Endothelial cell of umbilical vein (primary cell): Measurements from ENCODE around the gene INPP4B. TPM values are rescaled to one million over a fixed set of nuclear protein-coding genes. Genes with fewer than 3 reads are reported as not detected.

Experiments used
- BruUV-seq: library from RNA; stranded (reverse); fragments of 400-500 nt; replicated peaks from 2 replicates; lab custom pipeline; 2021; lab: Mats Ljungman, UMichigan
- CTCF ChIA-PET: fragments of 300-600, 350-600 bp; sonication (Branson Sonifier 250); formaldehyde crosslinking; loops from one replicate; lab custom pipeline; 2021; ENCODE audit warnings: antibody characterized with exemption, inconsistent platforms; lab: Charles Lee
- POLR2A ChIA-PET: fragments of 300-600, 350-600 bp; sonication (Branson Sonifier 250); formaldehyde crosslinking; loops from one replicate; lab custom pipeline; 2021; ENCODE audit warnings: antibody characterized with exemption, inconsistent platforms; lab: Charles Lee
- DNase-seq: peaks from one replicate; pipeline ENCODE4 v3.0.0-alpha.2; 2011; ENCODE audit warnings: low read depth, low spot score
- FAIRE-seq: peaks from 2 replicates; lab custom pipeline; 2011; peaks lifted over from hg19 to GRCh38; lab: Jason Lieb, UNC
- H2AFZ ChIP-seq: 2 replicates; pipeline ENCODE4 v1.6.0; 2012; ENCODE audit warnings: low read depth, low read length, control low read depth, inconsistent platforms
- H3K27ac ChIP-seq: 2 replicates; pipeline ENCODE4 v1.5.1; 2011; ENCODE audit warnings: low read depth, mild to moderate bottlenecking, control low read depth, low read length, moderate library complexity; ENCODE audit not compliant: insufficient read depth
- H3K27me3 ChIP-seq, 2 experiments: 2 replicates each; pipeline versions ENCODE4 v1.6.0 to v1.6.1; 2011; ENCODE audit warnings: low read length in 2 of 2, mixed read lengths in 1 of 2; ENCODE audit not compliant: control insufficient read depth in 2 of 2, insufficient read depth in 2 of 2
- H3K36me3 ChIP-seq, 2 experiments: 2 replicates in 1 of 2; 3 replicates in 1 of 2; pipeline ENCODE4 v1.5.1; 2011; ENCODE audit warnings: low read length in 2 of 2, mild to moderate bottlenecking in 1 of 2, moderate library complexity in 1 of 2; ENCODE audit not compliant: control insufficient read depth in 2 of 2, insufficient read depth in 2 of 2; ENCODE audit errors: extremely low read depth in 1 of 2
- H3K4me1 ChIP-seq: 3 replicates; pipeline ENCODE4 v1.5.1; 2011; ENCODE audit warnings: mild to moderate bottlenecking, low read length; ENCODE audit not compliant: control insufficient read depth, insufficient read depth; ENCODE audit errors: extremely low read depth
- H3K4me2 ChIP-seq: 2 replicates; pipeline ENCODE4 v1.6.1; 2011; ENCODE audit warnings: low read length, control low read depth, mixed read lengths; ENCODE audit not compliant: insufficient read depth
- H3K4me3 ChIP-seq, 3 experiments: fragments of 200-600 bp in 1 of 3; sonication (generic), shearing (Covaris generic) in 1 of 3; replicated peaks in 1 of 3; 2 replicates each; pipeline ENCODE4 v1.5.1; 2011 to 2016; ENCODE audit warnings: control low read depth in 3 of 3, low read length in 3 of 3, mild to moderate bottlenecking in 2 of 3, inconsistent platforms in 1 of 3, low read depth in 1 of 3, moderate library complexity in 1 of 3; ENCODE audit not compliant: insufficient read depth in 1 of 3
- H3K79me2 ChIP-seq: 2 replicates; pipeline ENCODE4 v1.6.0; 2012; ENCODE audit warnings: low read length, inconsistent platforms; ENCODE audit not compliant: control insufficient read depth, insufficient read depth
- H3K9ac ChIP-seq: replicated peaks from 2 replicates; pipeline ENCODE3; 2011; ENCODE audit warnings: low read length, control low read depth; ENCODE audit not compliant: insufficient read depth; ENCODE audit errors: extremely low read depth
- H3K9me1 ChIP-seq: replicated peaks from 3 replicates; pipeline ENCODE4 v1.6.0; 2011; ENCODE audit warnings: mild to moderate bottlenecking, low read length; ENCODE audit not compliant: control insufficient read depth, insufficient read depth; ENCODE audit errors: extremely low read depth
- H3K9me3 ChIP-seq: replicated peaks from 2 replicates; pipeline ENCODE4 v1.5.1; 2012; ENCODE audit warnings: low read length, inconsistent platforms; ENCODE audit not compliant: control insufficient read depth, insufficient read depth
- H4K20me1 ChIP-seq: replicated peaks from 2 replicates; pipeline ENCODE3; 2011; ENCODE audit warnings: mild to moderate bottlenecking, low read length; ENCODE audit not compliant: control insufficient read depth, insufficient read depth; ENCODE audit errors: extremely low read depth
- EZH2 ChIP-seq: IDR thresholded peaks from 2 replicates; pipeline ENCODE4 v1.6.1; 2012; ENCODE audit warnings: borderline replicate concordance, low read depth, mild to moderate bottlenecking, moderate library complexity, low read length, inconsistent platforms; ENCODE audit not compliant: severe bottlenecking
- FOS ChIP-seq: IDR thresholded peaks from 2 replicates; pipeline ENCODE4 v1.6.1; 2011; ENCODE audit warnings: mild to moderate bottlenecking, low read length, moderate library complexity, borderline replicate concordance; ENCODE audit not compliant: insufficient read depth
- GATA2 ChIP-seq: IDR thresholded peaks from 2 replicates; pipeline ENCODE4 v1.7.0; 2011; ENCODE audit warnings: low read depth, mild to moderate bottlenecking, moderate library complexity, mixed read lengths, low read length; ENCODE audit not compliant: insufficient read length, insufficient read depth
- JUN ChIP-seq: IDR thresholded peaks from 2 replicates; pipeline ENCODE4 v1.6.1; 2011; ENCODE audit warnings: borderline replicate concordance, low read depth; ENCODE audit not compliant: insufficient read length, insufficient read depth
- MYC ChIP-seq: IDR thresholded peaks from one replicate; pipeline ENCODE4 v1.6.1; 2011; ENCODE audit warnings: mild to moderate bottlenecking, low read depth, low read length
- POLR2A ChIP-seq: IDR thresholded peaks from 2 replicates; pipeline ENCODE4 v1.6.1; 2012; ENCODE audit warnings: low read depth, mild to moderate bottlenecking, control low read depth, low read length
- POLR2AphosphoS5 ChIP-seq: IDR thresholded peaks from 2 replicates; pipeline ENCODE4 v1.6.1; 2012; ENCODE audit warnings: low read depth, mild to moderate bottlenecking, control low read depth, low read length, moderate library complexity; ENCODE audit not compliant: insufficient read depth
- dilution Hi-C: fragments of 300-500 bp; cut with MboI; formaldehyde crosslinking; loops from one replicate; pipeline ENCODE4 v1.15.0; 2019; ENCODE audit warnings: low sequenced_read_pairs; ENCODE audit not compliant: extremely low pct_ligation_motif_present
- intact Hi-C: fragments of 100-400 bp; cut with micrococcal nuclease; formaldehyde crosslinking; loops from one replicate; pipeline ENCODE4 v1.10.0; 2022
- polyA plus RNA-seq, 4 experiments: library from polyadenylated mRNA; depleted of rRNA in 3 of 4; stranded (reverse) in 3 of 4; unstranded in 1 of 4; fragments of >200 nt; gene quantifications; 2 replicates each; pipeline versions ENCODE4 v1.2.1 to v1.2.3, GENCODE V29; 2011 to 2012; ENCODE audit warnings: missing spikeins in 1 of 4
- total RNA-seq: library from RNA; stranded (reverse); gene quantifications from 2 replicates; pipeline ENCODE4 v1.2.3, GENCODE V29; 2021
- TF ChIP-seq, protein P1 (sequence below): IDR thresholded peaks from 2 replicates; pipeline ENCODE4 v1.6.1; 2011; ENCODE audit not compliant: insufficient read depth, insufficient read length
- TF ChIP-seq, protein P2 (sequence below), 2 donors: IDR thresholded peaks; 1 replicate in 1 of 2; 2 replicates in 1 of 2; pipeline ENCODE4 v1.5.1; 2011; ENCODE audit warnings: low read length in 2 of 2, mild to moderate bottlenecking in 2 of 2, moderate library complexity in 2 of 2, control low read depth in 1 of 2, inconsistent platforms in 1 of 2, low read depth in 1 of 2; ENCODE audit not compliant: insufficient read depth in 1 of 2; ENCODE audit errors: extremely low read depth in 1 of 2

INPP4B gene
- total and polyA plus RNA-seq, 2 donors (not counting 3 experiments of a cell fraction or from before 2014, with no cell fraction given), result 0.41 to 3.1 TPM

DNA sequence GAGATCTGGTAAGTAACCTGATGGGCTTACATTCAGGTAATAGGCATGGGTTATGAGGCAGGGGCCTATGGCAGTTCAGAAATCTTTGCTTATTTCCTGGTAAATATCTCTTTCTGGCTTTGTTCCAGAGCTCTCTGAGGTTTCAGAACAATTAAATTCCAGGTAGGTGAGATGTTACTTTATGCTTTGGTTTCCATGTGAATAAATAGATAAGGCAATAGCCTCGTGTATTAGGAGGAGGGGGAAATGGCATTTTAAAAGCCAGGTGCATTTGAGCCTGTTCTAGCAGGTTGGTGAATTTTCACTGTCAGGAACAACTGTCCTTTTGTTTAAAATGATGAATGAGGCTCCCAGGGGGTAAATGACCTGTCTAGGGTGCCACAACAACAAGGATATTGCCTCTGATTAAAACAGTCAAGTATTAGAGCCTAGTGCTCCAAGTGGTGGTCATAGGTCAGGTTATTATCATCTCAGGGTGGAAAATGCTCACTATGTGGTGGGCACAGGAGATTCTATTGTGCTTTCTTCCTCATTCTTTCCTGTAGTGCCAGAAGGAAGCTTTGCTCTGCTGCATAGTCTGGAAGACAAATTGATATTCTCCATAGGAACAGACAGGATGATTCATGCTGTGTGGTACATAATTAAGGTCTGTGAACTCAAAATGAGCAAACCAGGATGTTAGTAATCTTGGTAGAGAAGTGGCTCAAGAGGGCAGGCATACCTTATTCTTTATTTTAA lies 296.2 kb downstream of the INPP4B start:
- H3K9me1 ChIP-seq, result no peaks in the 10 kb centered on the region
- CTCF ChIA-PET, result no interaction called here
- no peak overlapping the region for H3K4me3 ChIP-seq
- dilution Hi-C loops (no loop called here), intact Hi-C loops (loop anchor here (1.0 to 5.0 kb wide), 3 partner anchors 145 to 423 kb away; no protein-coding TSS in a partner anchor)
- H2AFZ ChIP-seq, result no peak overlapping the region
- FAIRE-seq (peak; percentile 85), DNase-seq (peak; percentile 88)
- H3K27ac ChIP-seq, result peak overlapping the region; percentile 78
- H3K36me3 ChIP-seq, result no peaks in the 10 kb centered on the region
- TF ChIP-seq, protein P1, sequence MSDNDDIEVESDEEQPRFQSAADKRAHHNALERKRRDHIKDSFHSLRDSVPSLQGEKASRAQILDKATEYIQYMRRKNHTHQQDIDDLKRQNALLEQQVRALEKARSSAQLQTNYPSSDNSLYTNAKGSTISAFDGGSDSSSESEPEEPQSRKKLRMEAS, result no peak
- TF ChIP-seq POLR2AphosphoS5 (peak; percentile 44), MYC (no peak), POLR2A (no peak), FOS (peak; percentile 96), JUN (peak; percentile 77), GATA2 (peak; percentile 86), EZH2 (no peak)
- TF ChIP-seq, protein P2, sequence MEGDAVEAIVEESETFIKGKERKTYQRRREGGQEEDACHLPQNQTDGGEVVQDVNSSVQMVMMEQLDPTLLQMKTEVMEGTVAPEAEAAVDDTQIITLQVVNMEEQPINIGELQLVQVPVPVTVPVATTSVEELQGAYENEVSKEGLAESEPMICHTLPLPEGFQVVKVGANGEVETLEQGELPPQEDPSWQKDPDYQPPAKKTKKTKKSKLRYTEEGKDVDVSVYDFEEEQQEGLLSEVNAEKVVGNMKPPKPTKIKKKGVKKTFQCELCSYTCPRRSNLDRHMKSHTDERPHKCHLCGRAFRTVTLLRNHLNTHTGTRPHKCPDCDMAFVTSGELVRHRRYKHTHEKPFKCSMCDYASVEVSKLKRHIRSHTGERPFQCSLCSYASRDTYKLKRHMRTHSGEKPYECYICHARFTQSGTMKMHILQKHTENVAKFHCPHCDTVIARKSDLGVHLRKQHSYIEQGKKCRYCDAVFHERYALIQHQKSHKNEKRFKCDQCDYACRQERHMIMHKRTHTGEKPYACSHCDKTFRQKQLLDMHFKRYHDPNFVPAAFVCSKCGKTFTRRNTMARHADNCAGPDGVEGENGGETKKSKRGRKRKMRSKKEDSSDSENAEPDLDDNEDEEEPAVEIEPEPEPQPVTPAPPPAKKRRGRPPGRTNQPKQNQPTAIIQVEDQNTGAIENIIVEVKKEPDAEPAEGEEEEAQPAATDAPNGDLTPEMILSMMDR (IDR thresholded peaks at IDR 0.05; ENCODE audit: extremely low read depth in 1 of 2, insufficient read depth in 1 of 2, low read depth in 1 of 2, low read length in 2 of 2), result no peak
- peaks cover 12% of the 10 kb centered on the region for H3K4me1 ChIP-seq
- H3K27me3 ChIP-seq, result no peaks in the 10 kb centered on the region
- POLR2A ChIA-PET, result no interaction called here
- H4K20me1 ChIP-seq, result no peaks in the 10 kb centered on the region
- no TSS peak for BruUV-seq
- H3K79me2 ChIP-seq, result no peaks in the 10 kb centered on the region
- no peaks in the 10 kb centered on the region for H3K9me3 ChIP-seq
- H3K9ac ChIP-seq, result no peak overlapping the region
- peak overlapping the region; percentile 23 for H3K4me2 ChIP-seq
